ENCODE results near the gene RAF1. TPM values are rescaled to one million over a fixed set of nuclear protein-coding genes. Genes with fewer than 3 reads are reported as not detected.

RAF1 gene
- total RNA-seq, 1 experiment from 2014 or later = 130 TPM

- H3K36me3 ChIP-seq (ENCODE audit: insufficient read depth, low read length, poor library complexity, severe bottlenecking) = no peaks in the 10 kb centered on the region
- DNase-seq (ENCODE audit: low spot score) = no peak
- no peak overlapping the region for H3K4me3 ChIP-seq (ENCODE audit: low read depth, low read length, poor library complexity, severe bottlenecking)
- H3K27ac ChIP-seq (ENCODE audit: low read depth, low read length, poor library complexity, severe bottlenecking) = no peak overlapping the region
- intact Hi-C loops (cut with micrococcal nuclease; ENCODE audit: unreplicated experiment) = loop anchor here (10.0 kb wide), 1 partner anchor 186 kb away; no protein-coding TSS in a partner anchor
- TF ChIP-seq EZH2 (IDR thresholded peaks at IDR 0.05; ENCODE audit: borderline replicate concordance, low read depth, low read length, poor library complexity, severe bottlenecking) (no peak), CTCF (conservative IDR thresholded peaks at IDR 0.05; ENCODE audit: low read depth, low read length) (no peak)
- no peaks in the 10 kb centered on the region for H3K4me1 ChIP-seq (ENCODE audit: insufficient read depth, low read length, poor library complexity, severe bottlenecking)
- ChIA-PET POLR2A (ENCODE audit: low non-redundant PET) (interaction anchor here (0.7 kb wide), 1 partner anchor 808 kb away, joined by 3 read pairs; no protein-coding TSS in a partner anchor), CTCF (interaction anchor here (0.5 kb wide), 1 partner anchor 142 kb away, joined by 7 read pairs; no protein-coding TSS in a partner anchor)
- BruUV-seq (replicated peaks) = no TSS peak
- no peaks in the 10 kb centered on the region for H3K9me3 ChIP-seq (ENCODE audit: low read depth, low read length, poor library complexity, severe bottlenecking)
- no peaks in the 10 kb centered on the region for H3K27me3 ChIP-seq (replicated peaks; ENCODE audit: insufficient read depth, low read depth, low read length, poor library complexity)
Measured at GRCh38 chr3:12708584-12709192, 44.8 kb upstream of the RAF1 start.

- TF ChIP-seq EZH2 (IDR thresholded peaks at IDR 0.05; ENCODE audit: borderline replicate concordance, low read depth, low read length, poor library complexity, severe bottlenecking) = no peak
- TF ChIP-seq CTCF (conservative IDR thresholded peaks at IDR 0.05; ENCODE audit: low read depth, low read length) = no peak
- Histone ChIP-seq H3K4me3 (ENCODE audit: low read depth, low read length, poor library complexity, severe bottlenecking) (no peak overlapping the region), H3K9me3 (ENCODE audit: low read depth, low read length, poor library complexity, severe bottlenecking) (no peaks in the 10 kb centered on the region), H3K36me3 (ENCODE audit: insufficient read depth, low read length, poor library complexity, severe bottlenecking) (no peaks in the 10 kb centered on the region), H3K4me1 (ENCODE audit: insufficient read depth, low read length, poor library complexity, severe bottlenecking) (no peaks in the 10 kb centered on the region), H3K27me3 (replicated peaks; ENCODE audit: insufficient read depth, low read depth, low read length, poor library complexity) (no peaks in the 10 kb centered on the region), H3K27ac (ENCODE audit: low read depth, low read length, poor library complexity, severe bottlenecking) (no peak overlapping the region)
- intact Hi-C loops (cut with micrococcal nuclease; ENCODE audit: unreplicated experiment) = loop anchor here (10.0 kb wide), 1 partner anchor 187 kb away; no protein-coding TSS in a partner anchor
- BruUV-seq (replicated peaks) = no TSS peak
- ChIA-PET POLR2A (ENCODE audit: low non-redundant PET) (no interaction called here), CTCF (interaction anchor here (0.7 kb wide), 1 partner anchor 103 kb away, joined by 3 read pairs; no protein-coding TSS in a partner anchor)
- DNase-seq (ENCODE audit: low spot score) = no peak
Measured at GRCh38 chr3:12707449-12707848, 43.5 kb upstream of the RAF1 start.

- BruUV-seq (replicated peaks) = no TSS peak
- no peak overlapping the region for H3K4me3 ChIP-seq (ENCODE audit: low read depth, low read length, poor library complexity, severe bottlenecking)
- no peaks in the 10 kb centered on the region for H3K4me1 ChIP-seq (ENCODE audit: insufficient read depth, low read length, poor library complexity, severe bottlenecking)
- intact Hi-C loops (cut with micrococcal nuclease; ENCODE audit: unreplicated experiment) = loop anchor here (10.0 kb wide), 1 partner anchor 188 kb away; no protein-coding TSS in a partner anchor
- H3K36me3 ChIP-seq (ENCODE audit: insufficient read depth, low read length, poor library complexity, severe bottlenecking) = no peaks in the 10 kb centered on the region
- no peaks in the 10 kb centered on the region for H3K27me3 ChIP-seq (replicated peaks; ENCODE audit: insufficient read depth, low read depth, low read length, poor library complexity)
- H3K9me3 ChIP-seq (ENCODE audit: low read depth, low read length, poor library complexity, severe bottlenecking) = no peaks in the 10 kb centered on the region
- DNase-seq (ENCODE audit: low spot score) = peak; percentile 82
- TF ChIP-seq EZH2 (IDR thresholded peaks at IDR 0.05; ENCODE audit: borderline replicate concordance, low read depth, low read length, poor library complexity, severe bottlenecking) = no peak
- TF ChIP-seq CTCF (conservative IDR thresholded peaks at IDR 0.05; ENCODE audit: low read depth, low read length) = peak; percentile 90
- ChIA-PET CTCF (interaction anchor here (0.7 kb wide), 1 partner anchor 104 kb away, joined by 3 read pairs; no protein-coding TSS in a partner anchor), POLR2A (ENCODE audit: low non-redundant PET) (interaction anchor here (0.6 kb wide), 1 partner anchor 26 kb away, joined by 7 read pairs; no protein-coding TSS in a partner anchor)
- no peak overlapping the region for H3K27ac ChIP-seq (ENCODE audit: low read depth, low read length, poor library complexity, severe bottlenecking)
Measured at GRCh38 chr3:12706504-12707253, 42.8 kb upstream of the RAF1 start.

Data from A673 (cell line).